WTC11 (cell line): ENCODE measurements around the gene ISM1.

Source experiments
- ARID4B ChIP-seq: sonication (generic); formaldehyde crosslinking; IDR thresholded peaks from 2 replicates; pipeline ENCODE4 v1.8.0; 2023; ENCODE audit warnings: missing genetic modification reagents, mild to moderate bottlenecking, borderline replicate concordance
- ATF1 ChIP-seq: sonication (generic); formaldehyde crosslinking; IDR thresholded peaks from 2 replicates; pipeline ENCODE4 v1.8.1; 2023; ENCODE audit warnings: mild to moderate bottlenecking, moderate library complexity, missing genetic modification reagents
- ATF6 ChIP-seq: sonication (generic); formaldehyde crosslinking; IDR thresholded peaks from 2 replicates; pipeline ENCODE4 v1.8.1; 2023; ENCODE audit warnings: mild to moderate bottlenecking, missing genetic modification reagents
- CREM ChIP-seq: sonication (generic); formaldehyde crosslinking; IDR thresholded peaks from 2 replicates; pipeline ENCODE4 v1.8.1; 2022; ENCODE audit warnings: mild to moderate bottlenecking, missing genetic modification reagents, moderate library complexity
- FOXK1 ChIP-seq: sonication (generic); formaldehyde crosslinking; IDR thresholded peaks from 2 replicates; pipeline ENCODE4 v1.8.0; 2022; ENCODE audit warnings: mild to moderate bottlenecking, moderate library complexity, missing genetic modification reagents
- JAZF1 ChIP-seq: fragments of 250-450 bp; sonication (Bioruptor Pico); IDR thresholded peaks from 2 replicates; pipeline ENCODE4 v1.9.0; 2021; ENCODE audit warnings: moderate library complexity, mild to moderate bottlenecking, inconsistent platforms
- JUN ChIP-seq: sonication (generic); formaldehyde crosslinking; IDR thresholded peaks from 2 replicates; pipeline ENCODE4 v1.8.0; 2023; ENCODE audit warnings: mild to moderate bottlenecking, missing genetic modification reagents
- MXD4 ChIP-seq: fragments of 250-450 bp; sonication (Bioruptor Pico); IDR thresholded peaks from 2 replicates; pipeline ENCODE4 v1.8.0; 2021; ENCODE audit warnings: mild to moderate bottlenecking, moderate library complexity, borderline replicate concordance
- NR2C2 ChIP-seq: sonication (generic); formaldehyde crosslinking; IDR thresholded peaks from 2 replicates; pipeline ENCODE4 v1.8.0; 2022; ENCODE audit warnings: mild to moderate bottlenecking, missing genetic modification reagents
- SMAD3 ChIP-seq: sonication (generic); formaldehyde crosslinking; IDR thresholded peaks from 2 replicates; pipeline ENCODE4 v1.8.0; 2022; ENCODE audit warnings: missing genetic modification reagents, mild to moderate bottlenecking, borderline replicate concordance
- SP1 ChIP-seq: sonication (generic); formaldehyde crosslinking; conservative IDR thresholded peaks from 2 replicates; pipeline ENCODE4 v1.8.1; 2022; ENCODE audit warnings: missing genetic modification reagents
- ZBTB21 ChIP-seq: sonication (generic); formaldehyde crosslinking; IDR thresholded peaks from 2 replicates; pipeline ENCODE4 v1.8.1; 2023; ENCODE audit warnings: mild to moderate bottlenecking, missing genetic modification reagents, borderline replicate concordance
- TF ChIP-seq, protein P1 (sequence below): fragments of 250-450 bp; sonication (Bioruptor Pico); IDR thresholded peaks from 2 replicates; pipeline ENCODE4 v2.1.2; 2022; ENCODE audit warnings: mild to moderate bottlenecking, moderate library complexity
- TF ChIP-seq, protein P2 (sequence below): fragments of 200-600 bp; IDR thresholded peaks from 2 replicates; pipeline ENCODE4 v1.8.0; 2022; ENCODE audit warnings: antibody characterized with exemption

GRCh38 chr20:13183005-13183404 is 38.1 kb upstream of the ISM1 start:
- TF ChIP-seq, protein P1, sequence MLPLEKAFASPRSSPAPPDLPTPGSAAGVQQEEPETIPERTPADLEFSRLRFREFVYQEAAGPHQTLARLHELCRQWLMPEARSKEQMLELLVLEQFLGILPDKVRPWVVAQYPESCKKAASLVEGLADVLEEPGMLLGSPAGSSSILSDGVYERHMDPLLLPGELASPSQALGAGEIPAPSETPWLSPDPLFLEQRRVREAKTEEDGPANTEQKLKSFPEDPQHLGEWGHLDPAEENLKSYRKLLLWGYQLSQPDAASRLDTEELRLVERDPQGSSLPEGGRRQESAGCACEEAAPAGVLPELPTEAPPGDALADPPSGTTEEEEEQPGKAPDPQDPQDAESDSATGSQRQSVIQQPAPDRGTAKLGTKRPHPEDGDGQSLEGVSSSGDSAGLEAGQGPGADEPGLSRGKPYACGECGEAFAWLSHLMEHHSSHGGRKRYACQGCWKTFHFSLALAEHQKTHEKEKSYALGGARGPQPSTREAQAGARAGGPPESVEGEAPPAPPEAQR (CRISPR knock-in tag) = no peak
- TF ChIP-seq, protein P2, sequence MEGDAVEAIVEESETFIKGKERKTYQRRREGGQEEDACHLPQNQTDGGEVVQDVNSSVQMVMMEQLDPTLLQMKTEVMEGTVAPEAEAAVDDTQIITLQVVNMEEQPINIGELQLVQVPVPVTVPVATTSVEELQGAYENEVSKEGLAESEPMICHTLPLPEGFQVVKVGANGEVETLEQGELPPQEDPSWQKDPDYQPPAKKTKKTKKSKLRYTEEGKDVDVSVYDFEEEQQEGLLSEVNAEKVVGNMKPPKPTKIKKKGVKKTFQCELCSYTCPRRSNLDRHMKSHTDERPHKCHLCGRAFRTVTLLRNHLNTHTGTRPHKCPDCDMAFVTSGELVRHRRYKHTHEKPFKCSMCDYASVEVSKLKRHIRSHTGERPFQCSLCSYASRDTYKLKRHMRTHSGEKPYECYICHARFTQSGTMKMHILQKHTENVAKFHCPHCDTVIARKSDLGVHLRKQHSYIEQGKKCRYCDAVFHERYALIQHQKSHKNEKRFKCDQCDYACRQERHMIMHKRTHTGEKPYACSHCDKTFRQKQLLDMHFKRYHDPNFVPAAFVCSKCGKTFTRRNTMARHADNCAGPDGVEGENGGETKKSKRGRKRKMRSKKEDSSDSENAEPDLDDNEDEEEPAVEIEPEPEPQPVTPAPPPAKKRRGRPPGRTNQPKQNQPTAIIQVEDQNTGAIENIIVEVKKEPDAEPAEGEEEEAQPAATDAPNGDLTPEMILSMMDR = no peak
- TF ChIP-seq NR2C2 (CRISPR knock-in tag) = no peak
- no peak for TF ChIP-seq CREM (CRISPR knock-in tag)
- TF ChIP-seq JUN (CRISPR knock-in tag) = no peak
- TF ChIP-seq ARID4B = no peak
- TF ChIP-seq JAZF1 (CRISPR knock-in tag) = no peak
- no peak for TF ChIP-seq ZBTB21 (CRISPR knock-in tag)
- no peak for TF ChIP-seq ATF1
- no peak for TF ChIP-seq FOXK1 (CRISPR knock-in tag)
- TF ChIP-seq SP1 (CRISPR knock-in tag) = no peak
- TF ChIP-seq MXD4 = no peak
- no peak for TF ChIP-seq ATF6
- TF ChIP-seq SMAD3 (CRISPR knock-in tag) = no peak
